Activated naive CD8-positive, alpha-beta T cell treated with anti-CD3 and anti-CD28 coated beads for 36 hours (primary cell): ENCODE results near the gene COL5A2. TPM values are rescaled to one million over a fixed set of nuclear protein-coding genes. Genes with fewer than 3 reads are reported as not detected.

ENCODE experiments used
- DNase-seq: peaks from one replicate; pipeline ENCODE4 v3.0.0; 2021
- H3K27ac Mint-ChIP-seq: one replicate; pipeline ENCODE4 v1.8.0; 2022; ENCODE audit warnings: mild to moderate bottlenecking, moderate library complexity, mixed read lengths
- H3K27me3 Mint-ChIP-seq: one replicate; pipeline ENCODE4 v1.8.0; 2022; ENCODE audit warnings: mild to moderate bottlenecking, mixed read lengths
- H3K36me3 Mint-ChIP-seq: one replicate; pipeline ENCODE4 v1.8.0; 2021; ENCODE audit warnings: mild to moderate bottlenecking, mixed read lengths
- H3K4me1 Mint-ChIP-seq: one replicate; pipeline ENCODE4 v1.8.0; 2021; ENCODE audit warnings: mixed read lengths
- H3K4me3 Mint-ChIP-seq: one replicate; pipeline ENCODE4 v1.8.0; 2022; ENCODE audit warnings: mild to moderate bottlenecking, moderate library complexity, mixed read lengths
- H3K9me3 Mint-ChIP-seq: one replicate; pipeline ENCODE4 v1.8.0; 2022; ENCODE audit warnings: mixed read lengths
- total RNA-seq, 2 experiments: library from RNA; stranded (reverse); gene quantifications; one replicate each; pipeline ENCODE4 v1.2.3, GENCODE V29; 2021

COL5A2 gene
- total RNA-seq, 2 experiments from 2014 or later: 3.1 to 3.3 TPM

DNA sequence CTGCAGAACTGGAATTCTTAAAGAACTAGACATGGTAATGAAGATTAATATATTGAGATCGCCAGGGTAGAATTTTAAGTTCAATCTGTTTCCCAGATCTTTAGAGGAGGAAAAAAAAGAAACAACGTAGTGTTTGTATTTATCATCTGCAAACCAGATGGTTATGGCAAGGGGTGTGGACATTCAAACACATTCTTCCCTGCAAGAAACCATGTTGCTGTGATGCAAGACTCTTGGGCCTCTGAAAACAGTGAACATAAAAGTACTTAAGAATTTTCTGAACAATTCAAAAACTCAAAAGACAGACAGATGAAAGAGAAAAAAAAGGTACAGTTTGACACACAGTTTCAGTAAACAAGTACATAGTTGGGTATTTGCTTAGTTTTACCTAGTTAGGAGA lies 35.6 kb downstream of the COL5A2 start:
- no peaks in the 10 kb centered on the region for H3K27me3 Mint-ChIP-seq
- H3K27ac Mint-ChIP-seq: no peak overlapping the region
- H3K4me1 Mint-ChIP-seq: peaks cover 3% of the 10 kb centered on the region
- H3K9me3 Mint-ChIP-seq: no peaks in the 10 kb centered on the region
- H3K4me3 Mint-ChIP-seq: no peak overlapping the region
- no peaks in the 10 kb centered on the region for H3K36me3 Mint-ChIP-seq
- no peak for DNase-seq

- no peak overlapping the region for H3K27ac Mint-ChIP-seq
- no peak overlapping the region for H3K4me3 Mint-ChIP-seq
- H3K9me3 Mint-ChIP-seq: no peaks in the 10 kb centered on the region
- H3K4me1 Mint-ChIP-seq: peaks cover 3% of the 10 kb centered on the region
- DNase-seq: peak; percentile 29
- no peaks in the 10 kb centered on the region for H3K36me3 Mint-ChIP-seq
- no peaks in the 10 kb centered on the region for H3K27me3 Mint-ChIP-seq
Observed at GRCh38 chr2:189142893-189143759, 36.4 kb downstream of the COL5A2 start.

DNA sequence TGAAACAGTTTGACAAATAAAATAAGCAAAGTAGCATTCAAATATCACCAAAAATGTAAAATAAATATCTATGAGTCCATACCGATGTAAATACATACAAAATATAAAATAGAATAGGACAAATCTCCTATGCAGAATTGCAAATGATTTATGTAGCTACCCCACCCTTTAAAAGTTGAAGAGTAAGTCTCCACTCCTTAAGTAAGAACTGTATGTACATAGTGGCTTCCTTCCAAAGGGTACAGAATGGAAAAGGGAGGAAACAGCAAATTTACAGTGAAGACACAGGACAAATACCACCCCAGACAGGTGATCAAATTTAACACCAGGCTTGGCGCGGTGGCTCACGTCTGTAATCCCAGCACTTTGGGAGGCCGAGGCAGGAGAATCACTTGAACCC lies 40.8 kb downstream of the COL5A2 start:
- Mint-ChIP-seq H3K27me3 (no peaks in the 10 kb centered on the region), H3K4me1 (peaks cover 3% of the 10 kb centered on the region), H3K27ac (no peak overlapping the region), H3K9me3 (no peaks in the 10 kb centered on the region), H3K4me3 (no peak overlapping the region), H3K36me3 (no peaks in the 10 kb centered on the region)
- DNase-seq: no peak

DNA sequence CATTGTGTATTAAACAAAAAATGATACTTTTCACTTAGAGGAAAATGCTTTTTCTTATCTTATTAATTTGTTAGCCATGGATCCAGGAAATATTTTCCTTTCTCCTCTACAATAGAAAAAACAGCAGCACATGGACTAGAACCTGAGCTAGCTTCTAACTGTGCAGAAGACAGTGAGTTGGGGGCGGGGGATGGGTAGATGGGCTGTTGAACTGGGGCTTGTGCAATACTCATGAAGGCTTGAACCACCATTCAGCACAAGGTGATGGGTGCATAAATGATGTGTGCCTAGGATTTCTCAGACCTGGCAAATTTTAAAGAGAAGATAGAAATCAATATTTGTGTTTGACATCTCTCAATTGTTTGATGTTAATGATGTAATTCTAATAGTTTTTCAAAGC lies 42.0 kb downstream of the COL5A2 start:
- H3K4me3 Mint-ChIP-seq: no peak overlapping the region
- peaks cover 4% of the 10 kb centered on the region for H3K27me3 Mint-ChIP-seq
- H3K9me3 Mint-ChIP-seq: no peaks in the 10 kb centered on the region
- peaks cover 4% of the 10 kb centered on the region for H3K36me3 Mint-ChIP-seq
- DNase-seq: no peak
- no peak overlapping the region for H3K27ac Mint-ChIP-seq
- no peaks in the 10 kb centered on the region for H3K4me1 Mint-ChIP-seq

- Mint-ChIP-seq H3K4me1 (no peaks in the 10 kb centered on the region), H3K36me3 (peaks cover 4% of the 10 kb centered on the region), H3K27ac (no peak overlapping the region), H3K27me3 (peaks cover 4% of the 10 kb centered on the region), H3K4me3 (no peak overlapping the region), H3K9me3 (no peaks in the 10 kb centered on the region)
- DNase-seq: no peak
Observed at GRCh38 chr2:189134485-189134884, 45.1 kb downstream of the COL5A2 start.

GRCh38 chr2:189131991-189132390 lies 47.6 kb downstream of the COL5A2 start:
- H3K27ac Mint-ChIP-seq: no peak overlapping the region
- no peak overlapping the region for H3K4me3 Mint-ChIP-seq
- peaks cover 11% of the 10 kb centered on the region for H3K27me3 Mint-ChIP-seq
- no peak for DNase-seq
- peaks cover 4% of the 10 kb centered on the region for H3K36me3 Mint-ChIP-seq
- H3K4me1 Mint-ChIP-seq: no peaks in the 10 kb centered on the region
- H3K9me3 Mint-ChIP-seq: no peaks in the 10 kb centered on the region

DNA sequence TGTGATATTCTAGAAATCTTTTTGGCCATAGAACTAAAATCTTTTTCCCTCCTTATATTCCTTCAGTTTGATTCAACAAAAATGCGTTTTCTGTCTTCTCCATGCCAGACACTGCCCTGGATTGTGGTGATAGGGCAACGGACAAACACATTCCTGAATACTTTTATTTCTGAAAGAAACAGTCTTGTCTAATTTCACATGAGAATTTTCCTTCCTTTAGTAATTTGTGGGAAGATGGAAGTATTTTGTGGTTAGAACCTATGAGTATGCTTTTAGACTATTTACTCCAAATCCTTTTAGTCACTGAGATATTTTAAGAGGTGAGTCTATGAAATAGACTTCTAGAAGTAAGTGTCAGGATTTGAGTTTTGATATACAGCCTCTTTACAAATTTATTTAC lies 49.6 kb downstream of the COL5A2 start:
- H3K27ac Mint-ChIP-seq: no peak overlapping the region
- peaks cover 4% of the 10 kb centered on the region for H3K36me3 Mint-ChIP-seq
- no peak for DNase-seq
- no peak overlapping the region for H3K4me3 Mint-ChIP-seq
- no peaks in the 10 kb centered on the region for H3K9me3 Mint-ChIP-seq
- H3K4me1 Mint-ChIP-seq: no peaks in the 10 kb centered on the region
- H3K27me3 Mint-ChIP-seq: peaks cover 11% of the 10 kb centered on the region

DNA sequence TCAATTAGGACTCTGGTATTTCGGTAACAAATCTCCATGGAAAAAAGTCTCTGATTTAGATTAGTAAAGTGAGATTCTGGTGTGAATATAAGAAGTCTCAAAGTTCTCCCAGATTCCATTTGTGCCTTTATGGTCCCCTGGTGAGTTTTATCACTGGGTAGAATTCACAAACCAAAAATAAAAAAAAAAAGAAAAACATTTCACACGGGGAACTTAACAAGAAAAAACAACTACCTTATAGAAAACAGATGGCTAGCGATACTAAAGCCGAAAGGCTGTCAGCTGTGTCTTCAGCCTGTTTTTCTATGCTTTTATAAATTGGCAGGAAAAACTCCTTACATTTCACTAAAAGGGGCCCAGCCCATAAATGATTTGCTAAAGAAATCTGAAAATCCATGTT lies 50.6 kb downstream of the COL5A2 start:
- peaks cover 4% of the 10 kb centered on the region for H3K36me3 Mint-ChIP-seq
- no peaks in the 10 kb centered on the region for H3K4me1 Mint-ChIP-seq
- peaks cover 11% of the 10 kb centered on the region for H3K27me3 Mint-ChIP-seq
- no peak for DNase-seq
- no peak overlapping the region for H3K27ac Mint-ChIP-seq
- no peaks in the 10 kb centered on the region for H3K9me3 Mint-ChIP-seq
- H3K4me3 Mint-ChIP-seq: no peak overlapping the region

- no peak overlapping the region for H3K4me3 Mint-ChIP-seq
- H3K4me1 Mint-ChIP-seq: no peaks in the 10 kb centered on the region
- DNase-seq: no peak
- no peak overlapping the region for H3K27ac Mint-ChIP-seq
- H3K36me3 Mint-ChIP-seq: no peaks in the 10 kb centered on the region
- H3K9me3 Mint-ChIP-seq: no peaks in the 10 kb centered on the region
- H3K27me3 Mint-ChIP-seq: peaks cover 6% of the 10 kb centered on the region
Observed at GRCh38 chr2:189127756-189128155, 51.8 kb downstream of the COL5A2 start.

- peaks cover 3% of the 10 kb centered on the region for H3K4me1 Mint-ChIP-seq
- no peaks in the 10 kb centered on the region for H3K9me3 Mint-ChIP-seq
- H3K27me3 Mint-ChIP-seq: peaks cover 10% of the 10 kb centered on the region
- no peaks in the 10 kb centered on the region for H3K36me3 Mint-ChIP-seq
- H3K4me3 Mint-ChIP-seq: no peak overlapping the region
- DNase-seq: no peak
- H3K27ac Mint-ChIP-seq: no peak overlapping the region
Observed at GRCh38 chr2:189125195-189125594, 54.4 kb downstream of the COL5A2 start.

DNA sequence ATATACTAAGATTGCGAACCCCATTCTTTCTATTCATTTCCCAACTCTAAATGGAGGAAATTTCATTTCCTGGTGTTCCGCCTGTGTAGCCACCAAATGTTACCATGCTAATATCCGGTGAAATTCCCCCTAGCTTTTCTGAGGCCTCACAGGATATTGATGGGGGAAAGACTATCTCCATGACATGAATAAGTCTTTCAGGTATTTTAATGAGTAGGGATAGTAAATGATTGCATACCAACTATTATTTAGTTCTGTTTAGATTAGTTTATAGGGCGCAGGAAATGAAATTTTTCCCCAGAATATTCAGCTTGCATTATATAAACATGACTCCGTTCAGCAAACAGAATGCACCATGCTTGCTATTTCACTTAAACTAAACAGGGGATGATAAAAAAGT lies 55.4 kb downstream of the COL5A2 start:
- H3K9me3 Mint-ChIP-seq: no peaks in the 10 kb centered on the region
- H3K36me3 Mint-ChIP-seq: no peaks in the 10 kb centered on the region
- no peak overlapping the region for H3K27ac Mint-ChIP-seq
- peaks cover 10% of the 10 kb centered on the region for H3K27me3 Mint-ChIP-seq
- H3K4me3 Mint-ChIP-seq: no peak overlapping the region
- H3K4me1 Mint-ChIP-seq: peaks cover 4% of the 10 kb centered on the region
- no peak for DNase-seq

GRCh38 chr2:189118386-189118785 lies 61.2 kb downstream of the COL5A2 start:
- Mint-ChIP-seq H3K27me3 (peaks cover 8% of the 10 kb centered on the region), H3K9me3 (no peaks in the 10 kb centered on the region), H3K36me3 (no peaks in the 10 kb centered on the region), H3K27ac (no peak overlapping the region), H3K4me3 (no peak overlapping the region), H3K4me1 (peaks cover 30% of the 10 kb centered on the region)
- no peak for DNase-seq

DNA sequence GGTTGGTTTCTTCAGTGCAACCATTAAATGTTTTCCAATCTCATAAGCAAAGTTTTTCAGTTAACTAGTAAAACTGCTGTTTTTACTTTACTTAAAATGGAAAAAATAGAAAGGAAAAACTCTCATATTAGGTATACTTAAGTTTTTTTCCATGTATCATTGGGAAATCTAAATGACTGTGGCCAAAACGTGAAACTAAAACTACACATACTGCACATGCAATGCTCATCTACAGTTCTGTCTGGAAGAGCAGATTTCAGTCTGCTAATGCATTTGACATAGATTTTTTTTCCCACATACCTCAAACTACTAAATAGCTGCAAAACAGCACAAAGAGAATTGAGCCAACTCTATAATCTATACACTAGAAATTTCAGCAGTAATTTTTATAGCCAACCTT lies 62.6 kb downstream of the COL5A2 start:
- no peak overlapping the region for H3K4me3 Mint-ChIP-seq
- peaks cover 30% of the 10 kb centered on the region for H3K4me1 Mint-ChIP-seq
- H3K27ac Mint-ChIP-seq: peak overlapping the region; percentile 82

DNA sequence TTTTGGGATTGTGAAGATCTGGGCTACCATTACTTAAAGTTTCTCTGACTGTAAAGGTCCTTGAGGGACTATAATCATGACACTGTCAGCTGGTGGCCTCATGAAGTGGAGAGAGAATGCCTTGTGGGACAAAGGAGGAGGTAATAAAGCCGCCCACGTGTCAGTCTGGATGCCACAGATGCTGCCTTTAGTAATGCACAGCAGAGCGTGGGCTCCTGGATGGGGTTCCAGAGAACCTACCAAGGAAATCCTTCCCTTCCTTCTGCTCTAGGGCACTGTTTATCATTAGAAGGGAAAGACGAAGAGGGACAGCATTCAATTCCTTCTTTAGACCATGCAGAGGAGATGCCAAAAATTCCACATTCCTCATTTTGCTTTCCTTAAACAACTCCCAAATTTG lies 63.5 kb downstream of the COL5A2 start:
- no peaks in the 10 kb centered on the region for H3K9me3 Mint-ChIP-seq
- H3K36me3 Mint-ChIP-seq: no peaks in the 10 kb centered on the region
- DNase-seq: no peak
- H3K4me3 Mint-ChIP-seq: no peak overlapping the region
- H3K27me3 Mint-ChIP-seq: peaks cover 8% of the 10 kb centered on the region
- H3K4me1 Mint-ChIP-seq: peaks cover 30% of the 10 kb centered on the region
- peak overlapping the region; percentile 82 for H3K27ac Mint-ChIP-seq

More for the DNA sequence above, 62.6 kb downstream of the COL5A2 start:
- Mint-ChIP-seq H3K27me3 (peaks cover 8% of the 10 kb centered on the region), H3K36me3 (no peaks in the 10 kb centered on the region), H3K9me3 (no peaks in the 10 kb centered on the region)
- no peak for DNase-seq

DNA sequence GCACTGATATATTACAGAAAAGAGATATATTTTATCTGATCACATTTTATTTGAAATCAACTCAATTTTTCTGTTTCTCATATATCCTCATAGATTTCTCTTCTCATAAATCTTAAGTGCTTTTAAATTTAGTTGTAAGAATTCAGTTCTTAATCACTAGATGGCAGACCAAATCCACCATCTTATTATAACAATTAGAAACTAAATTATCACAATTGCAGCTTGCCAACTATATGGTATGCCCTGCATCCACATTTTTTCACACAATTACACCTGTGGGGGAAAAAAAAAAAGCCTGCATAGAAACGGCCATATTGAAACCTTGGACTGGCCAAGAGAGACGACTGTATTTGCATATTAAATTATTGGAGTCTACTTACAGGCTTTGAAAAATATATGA lies 64.4 kb downstream of the COL5A2 start:
- Mint-ChIP-seq H3K4me3 (no peak overlapping the region), H3K27me3 (peaks cover 8% of the 10 kb centered on the region), H3K4me1 (peaks cover 26% of the 10 kb centered on the region), H3K36me3 (no peaks in the 10 kb centered on the region), H3K27ac (no peak overlapping the region), H3K9me3 (no peaks in the 10 kb centered on the region)
- DNase-seq: no peak

GRCh38 chr2:189113963-189114362 lies 65.6 kb downstream of the COL5A2 start:
- peaks cover 24% of the 10 kb centered on the region for H3K4me1 Mint-ChIP-seq
- DNase-seq: no peak
- no peaks in the 10 kb centered on the region for H3K36me3 Mint-ChIP-seq
- H3K27me3 Mint-ChIP-seq: peaks cover 5% of the 10 kb centered on the region
- H3K4me3 Mint-ChIP-seq: no peak overlapping the region
- no peak overlapping the region for H3K27ac Mint-ChIP-seq
- no peaks in the 10 kb centered on the region for H3K9me3 Mint-ChIP-seq
